ENCODE measurements around the gene GSTM4.

DNA sequence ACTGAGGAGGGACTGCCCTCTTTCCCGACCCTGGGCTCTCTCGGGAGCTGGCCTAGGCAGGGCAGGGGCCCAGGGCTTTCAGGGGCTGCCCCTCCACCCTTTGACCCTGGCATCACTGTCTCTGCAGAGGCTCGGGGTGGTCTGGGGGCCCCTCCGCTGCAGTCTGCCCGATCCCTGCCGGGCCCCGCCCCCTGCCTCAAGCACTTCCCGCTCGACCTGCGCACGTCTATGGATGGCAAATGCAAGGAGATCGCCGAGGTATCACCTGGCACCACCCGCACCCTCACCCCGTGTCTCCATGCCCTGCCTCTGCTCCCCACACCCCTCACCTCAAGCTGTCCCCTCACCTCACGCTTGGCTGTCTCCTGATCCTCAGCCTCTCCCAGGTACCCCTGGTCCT is 30.7 kb upstream of the GSTM4 start:
- TF ChIP-seq, protein P1, sequence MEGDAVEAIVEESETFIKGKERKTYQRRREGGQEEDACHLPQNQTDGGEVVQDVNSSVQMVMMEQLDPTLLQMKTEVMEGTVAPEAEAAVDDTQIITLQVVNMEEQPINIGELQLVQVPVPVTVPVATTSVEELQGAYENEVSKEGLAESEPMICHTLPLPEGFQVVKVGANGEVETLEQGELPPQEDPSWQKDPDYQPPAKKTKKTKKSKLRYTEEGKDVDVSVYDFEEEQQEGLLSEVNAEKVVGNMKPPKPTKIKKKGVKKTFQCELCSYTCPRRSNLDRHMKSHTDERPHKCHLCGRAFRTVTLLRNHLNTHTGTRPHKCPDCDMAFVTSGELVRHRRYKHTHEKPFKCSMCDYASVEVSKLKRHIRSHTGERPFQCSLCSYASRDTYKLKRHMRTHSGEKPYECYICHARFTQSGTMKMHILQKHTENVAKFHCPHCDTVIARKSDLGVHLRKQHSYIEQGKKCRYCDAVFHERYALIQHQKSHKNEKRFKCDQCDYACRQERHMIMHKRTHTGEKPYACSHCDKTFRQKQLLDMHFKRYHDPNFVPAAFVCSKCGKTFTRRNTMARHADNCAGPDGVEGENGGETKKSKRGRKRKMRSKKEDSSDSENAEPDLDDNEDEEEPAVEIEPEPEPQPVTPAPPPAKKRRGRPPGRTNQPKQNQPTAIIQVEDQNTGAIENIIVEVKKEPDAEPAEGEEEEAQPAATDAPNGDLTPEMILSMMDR (IDR thresholded peaks at IDR 0.05; ENCODE audit: poor library complexity, severe bottlenecking): no peak
- TF ChIP-seq MXI1 (conservative IDR thresholded peaks at IDR 0.05; ENCODE audit: poor library complexity, severe bottlenecking): no peak
- TF ChIP-seq, protein P2, sequence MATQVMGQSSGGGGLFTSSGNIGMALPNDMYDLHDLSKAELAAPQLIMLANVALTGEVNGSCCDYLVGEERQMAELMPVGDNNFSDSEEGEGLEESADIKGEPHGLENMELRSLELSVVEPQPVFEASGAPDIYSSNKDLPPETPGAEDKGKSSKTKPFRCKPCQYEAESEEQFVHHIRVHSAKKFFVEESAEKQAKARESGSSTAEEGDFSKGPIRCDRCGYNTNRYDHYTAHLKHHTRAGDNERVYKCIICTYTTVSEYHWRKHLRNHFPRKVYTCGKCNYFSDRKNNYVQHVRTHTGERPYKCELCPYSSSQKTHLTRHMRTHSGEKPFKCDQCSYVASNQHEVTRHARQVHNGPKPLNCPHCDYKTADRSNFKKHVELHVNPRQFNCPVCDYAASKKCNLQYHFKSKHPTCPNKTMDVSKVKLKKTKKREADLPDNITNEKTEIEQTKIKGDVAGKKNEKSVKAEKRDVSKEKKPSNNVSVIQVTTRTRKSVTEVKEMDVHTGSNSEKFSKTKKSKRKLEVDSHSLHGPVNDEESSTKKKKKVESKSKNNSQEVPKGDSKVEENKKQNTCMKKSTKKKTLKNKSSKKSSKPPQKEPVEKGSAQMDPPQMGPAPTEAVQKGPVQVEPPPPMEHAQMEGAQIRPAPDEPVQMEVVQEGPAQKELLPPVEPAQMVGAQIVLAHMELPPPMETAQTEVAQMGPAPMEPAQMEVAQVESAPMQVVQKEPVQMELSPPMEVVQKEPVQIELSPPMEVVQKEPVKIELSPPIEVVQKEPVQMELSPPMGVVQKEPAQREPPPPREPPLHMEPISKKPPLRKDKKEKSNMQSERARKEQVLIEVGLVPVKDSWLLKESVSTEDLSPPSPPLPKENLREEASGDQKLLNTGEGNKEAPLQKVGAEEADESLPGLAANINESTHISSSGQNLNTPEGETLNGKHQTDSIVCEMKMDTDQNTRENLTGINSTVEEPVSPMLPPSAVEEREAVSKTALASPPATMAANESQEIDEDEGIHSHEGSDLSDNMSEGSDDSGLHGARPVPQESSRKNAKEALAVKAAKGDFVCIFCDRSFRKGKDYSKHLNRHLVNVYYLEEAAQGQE (IDR thresholded peaks at IDR 0.05; ENCODE audit: borderline replicate concordance): no peak
